Erythroblast (primary cell): ENCODE data around the gene WBP2.

Experiments used
- DNase-seq, 2 experiments: peaks; one replicate each; lab custom pipeline; 2025; lab: John Stamatoyannopoulos, UW
- GATA1 ChIP-seq: IDR thresholded peaks from 2 replicates; pipeline ENCODE4 v1.6.1; 2011; ENCODE audit warnings: low read depth, mild to moderate bottlenecking, control low read depth, low read length, moderate library complexity
- POLR2A ChIP-seq: IDR thresholded peaks from 2 replicates; pipeline ENCODE4 v1.6.1; 2011; ENCODE audit warnings: mild to moderate bottlenecking, low read length

Gene WBP2

GRCh38 chr17:75807861-75808260, 47.3 kb downstream of the WBP2 start:
- no peak for DNase-seq
- TF ChIP-seq POLR2A (no peak), GATA1 (no peak)

- TF ChIP-seq POLR2A: no peak
- no peak for TF ChIP-seq GATA1
- DNase-seq: no peak
Observed at GRCh38 chr17:75806822-75807500, 48.2 kb downstream of the WBP2 start.

- DNase-seq: no peak
- TF ChIP-seq POLR2A: no peak
Observed at GRCh38 chr17:75803883-75804282, 51.3 kb downstream of the WBP2 start.

DNA sequence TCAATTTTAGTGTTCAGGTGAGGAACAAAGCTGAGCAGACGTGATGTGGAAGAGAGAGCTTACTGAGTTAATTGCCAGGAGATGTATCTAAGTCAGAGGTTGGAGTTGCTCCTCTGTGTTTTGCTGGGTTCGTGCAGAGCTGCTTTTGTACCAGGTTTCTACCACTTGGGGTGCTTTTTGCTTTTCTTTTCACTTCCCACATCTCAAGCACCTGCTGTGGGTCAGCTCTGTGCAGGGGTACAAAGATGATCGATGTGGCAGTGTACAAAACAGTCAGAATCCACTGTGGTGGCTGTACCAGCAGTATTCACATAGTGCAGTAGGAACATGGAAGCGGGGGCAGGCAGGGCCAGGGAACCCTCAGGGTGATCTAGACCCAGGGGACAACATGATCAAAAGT, 55.7 kb downstream of the WBP2 start:
- no peak for DNase-seq
- TF ChIP-seq POLR2A: no peak
- no peak for TF ChIP-seq GATA1

GRCh38 chr17:75795820-75796607, 59.1 kb downstream of the WBP2 start:
- TF ChIP-seq POLR2A (no peak), GATA1 (no peak)
- no peak for DNase-seq
